Hepatocyte (in vitro differentiated cells): ENCODE measurements around the gene GRK3.

Experiments used
- CTCF ChIP-seq: fragments of 200-600 bp; sonication (generic); IDR thresholded peaks from 2 replicates; pipeline ENCODE4 v1.5.1; 2016; ENCODE audit warnings: antibody characterized with exemption, mild to moderate bottlenecking; ENCODE audit not compliant: poor library complexity
- EZH2phosphoT487 ChIP-seq: fragments of 200-600 bp; sonication (generic); IDR thresholded peaks from one replicate; pipeline ENCODE4 v1.6.1; 2018; ENCODE audit warnings: antibody characterized with exemption, mild to moderate bottlenecking, low read depth, moderate library complexity; ENCODE audit not compliant: unreplicated experiment, severe bottlenecking

- no peak for TF ChIP-seq CTCF
- TF ChIP-seq EZH2phosphoT487, result no peak
These were observed 23.4 kb upstream of the GRK3 start for GRCh38 chr22:25540908-25541660.
